T-helper 2 cell treated with Interferon-gamma antibody and Interleukin-4, amounts not matched to agents 100 ng/mL and 5 ng/mL, for 36 hours (primary cell): ENCODE measurements around the gene MIER2. TPM values are rescaled to one million over a fixed set of nuclear protein-coding genes. Genes with fewer than 3 reads are reported as not detected.
"Not testable (repeated sequence)": the region's sequence is repeated elsewhere in the genome, so short reads cannot be mapped to it uniquely, and the experiment has no call there.

Experiments
- intact Hi-C: fragments of 100-400 bp; cut with micrococcal nuclease; formaldehyde crosslinking; loops from one replicate; pipeline ENCODE4 v1.15.1; 2023
- total RNA-seq: library from RNA; stranded (reverse); gene quantifications from 2 replicates; pipeline ENCODE4 v1.2.3, GENCODE V29; 2022

MIER2 gene
- total RNA-seq, 1 donor from 2014 or later, result 26.4 TPM

- intact Hi-C loops, result not testable (repeated sequence)
These were observed 87.8 kb downstream of the MIER2 start for GRCh38 chr19:256804-257203.

Other genes with a start within 250 kb of the MIER2 start
- gene OR4F17, start 237.7 kb downstream of the MIER2 start, total RNA-seq, result not detected in 2 replicates
- gene PLPP2, start 53.4 kb downstream of the MIER2 start, total RNA-seq, result 0.05 TPM in 1 of 2 replicates, not detected in the other
- gene C2CD4C, start 64.4 kb upstream of the MIER2 start, total RNA-seq, result 0.05 and 0.09 TPM in 2 replicates
- not detected in 2 replicates for gene SHC2, start 116.2 kb upstream of the MIER2 start, total RNA-seq
- gene MADCAM1, start 151.7 kb upstream of the MIER2 start, total RNA-seq, result 0.18 and 0.36 TPM in 2 replicates
- gene TPGS1, start 162.7 kb upstream of the MIER2 start, total RNA-seq, result 20.0 and 21.8 TPM in 2 replicates
- gene CDC34, start 187.0 kb upstream of the MIER2 start, total RNA-seq, result 39.8 and 43.5 TPM in 2 replicates
- gene GZMM, start 199.3 kb upstream of the MIER2 start, total RNA-seq, result 44.5 and 48.2 TPM in 2 replicates
- gene BSG, start 227.8 kb upstream of the MIER2 start, total RNA-seq, result 226 and 237 TPM in 2 replicates
- gene HCN2, start 245.1 kb upstream of the MIER2 start, total RNA-seq, result 1.5 and 1.9 TPM in 2 replicates